Prostate gland (tissue), 2 donors: Measurements from ENCODE around the gene KCMF1. TPM values are rescaled to one million over a fixed set of nuclear protein-coding genes. Genes with fewer than 3 reads are reported as not detected.

Experiments used
- DNase-seq: peaks from one replicate; pipeline ENCODE4 v3.0.0-alpha.2; 2019; ENCODE audit warnings: low spot score
- H3K27ac ChIP-seq, 2 donors: fragments of 200-600 bp; sonication (generic); 2 replicates each; pipeline ENCODE4 v1.5.1; 2017 to 2019
- H3K27me3 ChIP-seq: fragments of 200-600 bp; sonication (generic); replicated peaks from 2 replicates; pipeline ENCODE4 v1.5.1; 2019; ENCODE audit not compliant: insufficient read depth
- H3K36me3 ChIP-seq, 2 donors: fragments of 200-600 bp; sonication (generic); 1 replicate in 1 of 2; 2 replicates in 1 of 2; pipeline versions ENCODE4 v1.5.1 to v1.8.1; 2017 to 2019
- H3K4me1 ChIP-seq: fragments of 200-600 bp; sonication (generic); replicated peaks from 2 replicates; pipeline ENCODE4 v1.5.1; 2019
- H3K4me3 ChIP-seq, 2 donors: fragments of 200-600 bp; sonication (generic); 2 replicates each; pipeline ENCODE4 v1.5.1; 2017 to 2019
- H3K9me3 ChIP-seq: fragments of 200-600 bp; sonication (generic); 2 replicates; pipeline ENCODE4 v1.5.1; 2017
- POLR2A ChIP-seq: fragments of 450-650 bp; IDR thresholded peaks from one replicate; pipeline ENCODE4 v1.6.1; 2016; ENCODE audit warnings: antibody characterized with exemption, mild to moderate bottlenecking
- POLR2AphosphoS5 ChIP-seq: sonication (generic); formaldehyde crosslinking; IDR thresholded peaks from one replicate; pipeline ENCODE4 v1.6.1; 2017; ENCODE audit warnings: antibody characterized with exemption
- WGBS: methylation state at CpG from one replicate; pipeline ENCODE4 v1.1.5; 2018; 5-methylcytosine and 5-hydroxymethylcytosine counted together
- intact Hi-C: fragments of 100-400 bp; cut with DNase I; formaldehyde crosslinking; loops from one replicate; pipeline ENCODE4 v1.14.2; 2022
- total RNA-seq, 2 donors: library from RNA; depleted of rRNA; stranded (reverse); fragments of >200 nt; gene quantifications; one replicate each; pipeline ENCODE4 v1.1.0, GENCODE V29; 2016
- TF ChIP-seq, protein P1 (sequence below), 4 experiments: fragments of 200-600 bp in 2 of 4; fragments of 450-650 bp in 2 of 4; sonication (generic) in 2 of 4; IDR thresholded peaks; 1 replicate in 3 of 4; 2 replicates in 1 of 4; pipeline ENCODE4 v1.5.1; 2016 to 2019; ENCODE audit warnings: antibody characterized with exemption in 4 of 4, mild to moderate bottlenecking in 2 of 4, moderate library complexity in 2 of 4

KCMF1 gene
- total RNA-seq, 2 donors from 2014 or later, result 20.5 to 33.1 TPM

GRCh38 chr2:85011747-85012146, 40.8 kb downstream of the KCMF1 start:
- Histone ChIP-seq H3K4me1 (no peaks in the 10 kb centered on the region), H3K9me3 (no peaks in the 10 kb centered on the region), H3K36me3 (no peaks in the 10 kb centered on the region), H3K27ac (no peak overlapping the region), H3K4me3 (no peak overlapping the region), H3K27me3 (no peaks in the 10 kb centered on the region)
- TF ChIP-seq POLR2A (no peak), POLR2AphosphoS5 (no peak)
- TF ChIP-seq, protein P1, sequence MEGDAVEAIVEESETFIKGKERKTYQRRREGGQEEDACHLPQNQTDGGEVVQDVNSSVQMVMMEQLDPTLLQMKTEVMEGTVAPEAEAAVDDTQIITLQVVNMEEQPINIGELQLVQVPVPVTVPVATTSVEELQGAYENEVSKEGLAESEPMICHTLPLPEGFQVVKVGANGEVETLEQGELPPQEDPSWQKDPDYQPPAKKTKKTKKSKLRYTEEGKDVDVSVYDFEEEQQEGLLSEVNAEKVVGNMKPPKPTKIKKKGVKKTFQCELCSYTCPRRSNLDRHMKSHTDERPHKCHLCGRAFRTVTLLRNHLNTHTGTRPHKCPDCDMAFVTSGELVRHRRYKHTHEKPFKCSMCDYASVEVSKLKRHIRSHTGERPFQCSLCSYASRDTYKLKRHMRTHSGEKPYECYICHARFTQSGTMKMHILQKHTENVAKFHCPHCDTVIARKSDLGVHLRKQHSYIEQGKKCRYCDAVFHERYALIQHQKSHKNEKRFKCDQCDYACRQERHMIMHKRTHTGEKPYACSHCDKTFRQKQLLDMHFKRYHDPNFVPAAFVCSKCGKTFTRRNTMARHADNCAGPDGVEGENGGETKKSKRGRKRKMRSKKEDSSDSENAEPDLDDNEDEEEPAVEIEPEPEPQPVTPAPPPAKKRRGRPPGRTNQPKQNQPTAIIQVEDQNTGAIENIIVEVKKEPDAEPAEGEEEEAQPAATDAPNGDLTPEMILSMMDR (IDR thresholded peaks at IDR 0.05), result no peak
- WGBS, result 80% methylated on average over 3 of the region's 3 CpGs
- no peak for DNase-seq
- intact Hi-C loops, result loop anchor here (5.0 kb wide), 1 partner anchor 84 kb away; no protein-coding TSS in a partner anchor

- TF ChIP-seq, protein P1 (IDR thresholded peaks at IDR 0.05), result no peak
- TF ChIP-seq POLR2AphosphoS5 (no peak), POLR2A (no peak)
- Histone ChIP-seq H3K4me3 (no peak overlapping the region), H3K27ac (no peak overlapping the region), H3K36me3 (no peaks in the 10 kb centered on the region), H3K4me1 (no peaks in the 10 kb centered on the region), H3K9me3 (no peaks in the 10 kb centered on the region), H3K27me3 (no peaks in the 10 kb centered on the region)
- 75% methylated on average over 4 of the region's 4 CpGs for WGBS
- intact Hi-C loops, result loop anchor here (5.0 kb wide), 1 partner anchor 85 kb away; no protein-coding TSS in a partner anchor
- no peak for DNase-seq
Measured at GRCh38 chr2:85012431-85012830, 41.5 kb downstream of the KCMF1 start.

- TF ChIP-seq, protein P1 (IDR thresholded peaks at IDR 0.05), result no peak
- TF ChIP-seq POLR2A, result no peak
- TF ChIP-seq POLR2AphosphoS5, result no peak
- Histone ChIP-seq H3K36me3 (no peaks in the 10 kb centered on the region), H3K4me1 (no peaks in the 10 kb centered on the region), H3K27me3 (no peaks in the 10 kb centered on the region), H3K27ac (no peak overlapping the region), H3K4me3 (no peak overlapping the region), H3K9me3 (no peaks in the 10 kb centered on the region)
- no peak for DNase-seq
- intact Hi-C loops, result loop anchor here (5.0 kb wide), 1 partner anchor 86 kb away; no protein-coding TSS in a partner anchor
- 87% methylated on average over 1 of the region's 1 CpG for WGBS
Measured at GRCh38 chr2:85012855-85013254, 41.9 kb downstream of the KCMF1 start.

- intact Hi-C loops, result no loop called here
- Histone ChIP-seq H3K36me3 (no peaks in the 10 kb centered on the region), H3K27me3 (no peaks in the 10 kb centered on the region), H3K27ac (no peak overlapping the region), H3K9me3 (no peaks in the 10 kb centered on the region), H3K4me1 (no peaks in the 10 kb centered on the region), H3K4me3 (no peak overlapping the region)
- WGBS, result 34% methylated on average over 7 of the region's 7 CpGs
- no peak for DNase-seq
- no peak for TF ChIP-seq POLR2A
- TF ChIP-seq, protein P1 (IDR thresholded peaks at IDR 0.05), result peak in 2 of 4 experiments; percentile 11 to 12
Measured at GRCh38 chr2:85015653-85016360, 44.8 kb downstream of the KCMF1 start.

- intact Hi-C loops, result no loop called here
- Histone ChIP-seq H3K4me1 (no peaks in the 10 kb centered on the region), H3K27ac (no peak overlapping the region), H3K36me3 (no peaks in the 10 kb centered on the region), H3K4me3 (no peak overlapping the region), H3K27me3 (no peaks in the 10 kb centered on the region), H3K9me3 (no peaks in the 10 kb centered on the region)
- DNase-seq, result no peak
- TF ChIP-seq POLR2AphosphoS5, result no peak
- TF ChIP-seq, protein P1 (IDR thresholded peaks at IDR 0.05), result no peak
- 81% methylated on average over 3 of the region's 3 CpGs for WGBS
Measured at GRCh38 chr2:85016446-85016845, 45.5 kb downstream of the KCMF1 start.
